Lower leg skin (tissue), 3 donors: ENCODE data around the gene MRPL50.

ENCODE experiments used
- CTCF ChIP-seq, 3 donors: fragments of 450-650 bp; IDR thresholded peaks; one replicate each; pipeline ENCODE4 v1.5.1; 2016; ENCODE audit warnings: antibody characterized with exemption in 3 of 3, mild to moderate bottlenecking in 3 of 3, moderate library complexity in 2 of 3
- POLR2A ChIP-seq, 2 donors: fragments of 450-650 bp; IDR thresholded peaks; one replicate each; pipeline ENCODE4 v1.6.1; 2016 to 2017; ENCODE audit warnings: antibody characterized with exemption in 2 of 2, mild to moderate bottlenecking in 1 of 2, moderate library complexity in 1 of 2

GRCh38 chr9:101437806-101438232 lies 39.4 kb upstream of the MRPL50 start:
- TF ChIP-seq POLR2A (IDR thresholded peaks at IDR 0.05) (no peak), CTCF (IDR thresholded peaks at IDR 0.05) (no peak)
